HG03045 (cell line): ENCODE results near the gene RNF214.
A peak's percentile ranks its signal among the peaks of the same experiment; 100 is the strongest.
"Not testable (repeated sequence)": the region's sequence is repeated elsewhere in the genome, so short reads cannot be mapped to it uniquely, and the experiment has no call there.

Source experiments
- ATAC-seq: cut with Tn5 transposase; IDR thresholded peaks from one replicate; pipeline ENCODE4 v1.9.1; 2021; ENCODE audit warnings: mild to moderate bottlenecking, moderate library complexity; ENCODE audit not compliant: unreplicated experiment

RNF214 gene

DNA sequence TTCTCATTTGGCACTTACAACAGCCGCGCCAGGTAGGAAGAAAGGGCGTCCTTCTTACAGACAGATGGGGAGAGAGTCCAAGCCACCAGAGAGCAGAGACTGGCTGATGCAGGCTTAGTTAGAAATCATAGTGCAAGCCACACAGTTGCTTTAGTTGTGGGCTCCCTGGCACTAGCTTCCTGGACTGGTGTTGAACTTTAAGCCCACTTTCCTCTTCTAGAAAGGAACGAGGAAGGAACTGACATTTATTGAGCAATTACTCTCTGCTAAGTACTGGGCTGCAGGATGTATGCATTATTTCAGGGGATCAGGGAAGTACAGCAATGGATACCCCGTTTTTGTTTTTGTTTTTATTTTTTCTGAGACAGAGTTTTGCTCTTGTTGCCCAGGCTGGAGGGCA, 80.6 kb downstream of the RNF214 start:
- ATAC-seq = no peak

DNA sequence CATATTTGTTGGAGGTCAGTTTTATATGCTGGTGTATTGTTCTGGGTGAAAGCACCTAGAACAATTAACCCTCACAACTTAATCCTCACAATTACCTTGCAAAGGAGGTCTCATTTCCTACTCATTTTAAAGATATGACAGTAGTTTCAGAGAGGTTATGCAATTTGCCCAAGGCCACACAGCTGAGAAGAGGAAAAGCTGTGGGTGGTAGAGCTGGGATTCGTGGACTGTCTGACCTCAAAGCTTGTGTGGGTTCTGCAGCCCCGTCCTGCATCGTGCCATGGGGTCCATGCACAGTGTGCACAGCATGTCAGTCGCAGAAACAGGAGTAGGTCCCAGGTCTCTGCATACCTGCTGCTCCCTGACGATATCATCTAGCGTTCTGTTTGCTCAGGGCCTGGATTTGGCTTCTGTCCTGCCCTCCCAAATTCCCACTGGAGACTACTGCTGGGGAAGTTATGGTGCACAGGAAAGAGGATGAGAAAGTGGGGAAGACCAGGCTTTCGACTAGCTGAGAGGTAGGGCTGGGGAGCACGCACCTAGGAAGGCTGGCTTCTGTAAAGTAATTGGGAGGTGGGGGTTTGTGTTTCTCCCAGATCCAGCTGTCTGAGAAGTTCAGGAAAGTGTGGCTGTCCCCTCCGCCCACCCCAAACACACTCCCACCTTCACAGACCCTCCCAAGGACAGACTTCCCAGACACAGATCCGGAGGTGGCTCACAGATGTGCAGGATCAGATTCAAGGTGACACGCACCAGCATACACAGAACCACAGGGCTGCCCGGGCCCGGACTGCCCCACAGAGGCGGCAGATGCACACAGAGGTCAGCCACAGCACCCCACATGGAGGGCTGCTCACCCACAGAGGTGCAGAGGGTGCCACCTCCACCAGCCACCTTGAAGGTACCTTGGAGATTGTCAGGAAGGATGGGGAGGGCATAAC, 81.6 kb downstream of the RNF214 start:
- no peak for ATAC-seq

DNA sequence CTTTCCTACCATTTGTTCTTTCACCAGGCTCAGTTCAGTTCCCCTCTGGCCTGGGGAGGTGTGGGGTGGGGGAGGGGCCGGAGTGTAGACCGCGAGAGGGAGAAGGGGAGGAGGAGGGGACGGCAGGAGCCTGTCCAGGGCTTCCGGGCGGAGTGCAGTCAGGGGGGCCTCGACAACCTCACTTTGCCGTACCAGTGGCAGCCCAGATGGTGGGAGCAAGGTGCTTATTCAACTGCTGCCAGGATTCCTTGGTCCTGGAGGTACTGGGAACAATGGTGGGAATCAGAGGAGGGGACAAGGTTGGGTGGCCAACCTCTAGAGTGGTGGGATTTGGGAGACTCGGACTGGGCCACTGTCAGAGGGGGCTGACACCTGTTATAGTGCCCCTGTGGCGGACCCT, 82.4 kb downstream of the RNF214 start:
- no peak for ATAC-seq

DNA sequence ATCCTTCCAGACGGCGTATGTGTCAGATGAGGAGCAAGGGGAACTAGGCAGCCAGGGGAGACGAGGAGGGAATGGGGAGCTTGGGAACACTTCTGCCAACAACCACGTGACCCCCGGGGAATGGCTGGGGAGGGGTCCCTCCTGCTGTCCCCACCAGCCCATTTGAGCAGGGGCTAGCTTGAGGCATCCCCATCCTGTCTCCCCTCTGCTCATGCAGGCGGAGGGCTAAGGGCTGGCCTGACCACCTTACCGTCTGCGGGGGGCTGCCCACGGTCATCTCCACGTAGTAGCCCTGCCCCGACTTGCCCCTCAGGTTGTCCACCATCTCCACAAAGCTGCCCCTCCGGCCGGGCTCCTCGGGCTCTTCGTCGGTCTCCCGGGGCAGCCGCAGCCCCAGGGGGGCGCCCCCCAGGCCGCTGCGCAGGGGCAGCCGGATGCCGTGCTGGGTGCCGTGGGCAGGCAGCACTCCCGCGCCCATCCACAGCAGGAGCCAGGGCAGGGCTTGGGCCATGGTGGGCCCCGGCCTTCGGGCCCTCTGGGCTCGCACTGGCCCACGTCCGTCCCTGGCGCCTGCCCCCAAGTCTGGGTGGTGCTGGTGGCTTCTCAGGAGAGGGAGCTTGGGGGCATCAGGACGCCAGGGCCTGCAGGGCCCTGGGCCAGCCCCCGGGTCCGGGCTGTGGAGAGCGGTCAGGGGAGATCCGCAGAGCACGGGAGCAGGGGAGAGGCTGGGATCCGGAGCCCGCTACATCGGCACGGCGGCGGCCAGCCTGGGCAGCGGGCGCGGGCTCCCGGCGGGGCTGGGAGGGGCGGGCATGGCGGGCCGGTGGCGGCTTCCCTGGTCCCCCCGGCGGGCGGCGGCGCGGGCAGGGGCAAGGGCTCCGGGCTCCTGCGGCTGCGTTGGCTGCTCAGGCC, 83.1 kb downstream of the RNF214 start:
- ATAC-seq = no peak

DNA sequence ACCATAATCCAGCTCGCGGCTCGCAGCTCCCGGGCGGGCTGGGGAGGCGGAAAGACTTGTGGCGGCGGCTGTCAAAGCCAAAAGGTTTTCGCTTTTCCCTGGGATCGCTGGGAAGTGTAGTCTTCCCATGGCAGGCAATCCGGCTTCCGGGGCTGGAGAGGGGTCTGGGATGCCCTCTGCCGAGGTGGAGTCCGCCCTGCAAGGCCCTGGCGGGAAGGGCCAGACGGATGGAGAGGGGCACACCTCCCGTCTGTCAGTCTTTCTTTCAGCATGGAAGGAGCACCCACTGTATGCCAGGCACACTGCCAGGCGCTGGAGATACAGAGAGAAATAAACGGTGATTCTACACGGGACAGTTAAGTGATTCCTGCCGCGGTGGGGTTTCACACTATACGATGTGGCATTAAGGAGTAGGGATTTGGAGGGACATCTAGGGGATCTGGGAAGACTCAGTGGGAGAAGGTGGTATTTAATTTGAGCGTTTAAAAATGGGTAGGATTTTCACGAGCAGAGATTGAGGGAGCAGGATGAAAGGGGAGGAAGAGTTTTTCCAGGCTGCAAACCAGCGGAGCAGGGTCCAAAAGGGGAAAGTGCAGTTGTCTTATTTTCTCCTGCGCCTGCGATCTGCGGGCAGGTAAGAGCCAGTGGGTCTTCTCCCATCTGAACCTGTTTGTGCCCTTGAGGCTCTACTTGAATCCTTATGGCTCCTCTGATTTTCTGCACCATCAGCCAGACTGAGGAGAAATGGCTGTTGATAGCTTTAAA, 83.9 kb downstream of the RNF214 start, which contains the start of gene BACE1:
Gene BACE1 (minus strand): TSS at position 60 of the 765 bp plus-strand sequence. CDS start 461 bp downstream, outside the sequence.
- no peak for ATAC-seq

DNA sequence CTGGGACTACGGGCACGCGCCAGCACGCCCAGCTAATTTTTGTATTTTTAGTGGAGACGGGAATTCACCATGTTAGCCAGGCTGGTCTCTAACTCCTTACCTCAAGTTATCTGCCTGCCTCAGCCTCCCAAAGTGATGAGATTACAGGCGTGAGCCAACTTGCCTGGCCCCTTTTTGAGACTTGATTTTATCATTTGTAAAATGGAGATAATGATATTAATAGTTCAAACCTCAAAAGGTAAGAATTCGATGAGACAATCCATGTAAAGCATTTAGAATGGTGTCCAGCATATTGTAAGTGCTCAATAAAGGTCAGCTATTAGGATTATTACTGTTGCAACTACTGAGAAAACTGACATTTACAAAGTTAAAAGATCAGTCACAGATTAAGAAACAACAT, 86.3 kb downstream of the RNF214 start:
- ATAC-seq = no peak

DNA sequence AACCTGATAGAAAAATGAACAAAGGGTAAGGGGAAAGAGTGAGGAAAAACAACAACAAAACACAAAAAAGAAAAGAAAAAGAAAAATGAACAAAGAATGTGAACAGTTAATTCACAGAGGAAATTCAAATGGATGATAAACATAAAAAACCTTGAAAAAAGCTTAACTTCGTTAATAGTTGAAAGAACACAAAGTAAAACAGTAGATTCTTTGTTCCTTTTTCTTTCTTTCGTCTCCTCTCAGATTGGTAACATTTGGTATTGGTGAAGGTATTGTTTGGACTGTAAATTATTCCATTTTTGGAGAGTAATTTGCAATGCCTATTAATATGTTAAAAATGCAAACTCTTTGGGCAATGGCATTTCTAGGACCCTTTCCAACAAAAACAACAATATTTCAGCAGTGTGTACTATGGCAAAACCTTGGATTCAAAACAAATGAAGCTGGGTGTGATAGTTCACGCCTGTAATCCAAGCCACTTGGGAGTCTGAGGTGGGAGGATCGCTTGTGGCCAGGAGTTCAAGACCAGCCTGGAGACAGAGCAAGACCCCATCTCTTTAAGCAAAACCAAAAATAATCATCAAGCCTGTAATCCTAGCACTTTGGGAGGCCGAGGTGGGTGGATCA, 86.9 kb downstream of the RNF214 start:
- no peak for ATAC-seq

DNA sequence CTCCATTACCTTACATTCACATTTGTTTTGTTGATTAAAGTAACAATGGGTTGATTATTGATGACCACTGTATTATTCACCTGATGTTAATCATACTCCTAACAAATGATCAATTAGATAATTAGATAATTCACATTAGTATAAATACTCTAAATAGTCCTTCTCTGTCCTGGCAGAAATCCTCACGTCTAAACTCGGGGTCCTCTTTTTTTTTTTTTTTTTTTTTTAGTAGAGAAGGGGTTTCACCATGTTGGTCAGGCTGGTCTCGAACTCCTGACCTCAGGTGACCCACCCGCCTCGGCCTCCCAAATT, 94.7 kb downstream of the RNF214 start:
- not testable (repeated sequence) for ATAC-seq

DNA sequence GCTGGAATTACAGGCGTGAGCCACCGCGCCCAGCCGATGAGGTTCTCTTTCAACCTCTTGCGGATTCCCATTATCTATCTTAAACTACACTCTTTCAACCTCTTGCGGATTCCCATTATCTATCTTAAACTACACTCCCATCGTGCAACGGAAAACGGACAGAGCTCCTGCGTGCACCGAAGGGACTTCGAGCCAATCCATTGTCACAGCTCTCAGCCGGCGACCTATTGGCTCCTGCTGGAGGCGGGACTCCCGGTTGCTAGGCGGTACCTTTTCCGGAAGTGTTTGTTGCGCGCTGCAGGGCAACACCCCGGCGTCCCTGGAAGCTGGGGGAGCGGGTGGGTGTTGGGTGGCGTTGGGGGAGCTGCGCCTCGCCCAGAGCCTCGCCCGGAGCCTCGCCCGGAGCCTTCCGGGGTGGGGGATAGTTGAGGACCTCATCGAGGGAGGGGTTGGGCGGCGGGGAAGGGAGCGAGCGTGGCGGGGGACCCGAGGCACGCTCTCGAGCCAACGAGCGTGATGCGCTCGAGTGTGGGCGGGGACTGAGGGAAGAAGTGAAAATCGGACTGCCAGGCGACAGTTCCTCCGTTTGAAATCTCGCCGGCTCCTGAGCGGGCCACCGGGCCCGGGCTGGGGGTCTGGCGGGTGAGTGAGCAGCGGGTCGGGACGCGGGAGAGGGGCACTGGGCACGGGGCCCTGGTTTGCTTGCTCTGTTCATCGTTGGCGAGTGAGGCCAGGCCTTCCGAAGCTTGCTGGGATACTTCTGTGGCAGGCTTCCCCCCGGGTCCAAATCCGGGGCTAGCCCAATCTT, 95.3 kb downstream of the RNF214 start, which contains the start of gene CEP164:
Gene CEP164 (plus strand): TSS at position 288 of the 808 bp plus-strand sequence. CDS start 10,733 bp downstream, outside the sequence.
- ATAC-seq = peak; percentile 95

DNA sequence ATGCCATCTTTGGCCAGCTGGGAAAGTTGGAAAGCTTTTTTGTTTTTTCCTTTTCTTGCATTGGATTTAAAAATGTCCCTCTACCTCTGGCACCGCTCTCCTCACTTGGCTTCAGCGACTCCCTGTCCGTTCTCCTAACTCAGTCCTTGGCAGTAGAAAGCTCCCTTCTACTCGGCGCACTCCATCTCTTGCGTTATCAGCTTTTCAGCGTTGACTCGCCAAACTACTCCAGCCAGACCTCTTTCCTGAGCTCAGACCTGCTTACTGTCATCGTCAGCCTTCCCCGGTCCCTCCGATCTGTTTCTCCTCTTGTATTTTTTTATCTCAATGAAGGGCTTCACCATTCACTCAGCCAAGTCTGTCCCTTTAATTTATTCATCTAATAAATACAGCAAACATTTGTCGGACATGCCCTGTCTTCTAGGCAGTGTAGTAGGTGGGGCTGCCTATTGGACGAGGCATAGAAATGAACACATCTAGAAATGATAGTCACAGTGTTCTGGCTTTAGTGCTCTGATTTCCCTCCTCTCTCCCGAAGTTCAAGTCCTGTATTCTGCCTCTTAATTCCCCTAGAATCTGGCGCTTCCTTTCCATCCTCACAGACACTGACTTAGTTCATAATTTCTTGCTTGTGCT, 96.0 kb downstream of the RNF214 start:
- peak; percentile 6 for ATAC-seq

DNA sequence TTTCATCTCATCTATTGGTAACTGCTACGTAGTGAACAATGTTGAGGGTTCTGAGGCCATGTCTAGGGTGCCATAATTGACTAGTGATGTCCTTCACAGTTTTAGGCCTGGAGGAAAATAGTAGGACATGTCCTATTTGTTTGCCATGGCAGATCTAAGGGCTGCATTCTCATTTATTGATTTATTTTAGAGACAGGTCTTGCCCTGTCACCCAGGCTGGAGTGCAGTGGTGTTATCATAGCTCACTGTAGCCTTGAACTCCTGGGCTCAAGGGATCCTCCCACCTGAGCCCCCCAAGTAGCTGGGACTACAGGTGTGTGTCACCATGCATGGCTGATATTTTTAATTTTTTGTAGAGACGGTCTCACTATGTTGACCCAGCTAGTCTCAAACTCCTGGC, 100.4 kb downstream of the RNF214 start:
- no peak for ATAC-seq

DNA sequence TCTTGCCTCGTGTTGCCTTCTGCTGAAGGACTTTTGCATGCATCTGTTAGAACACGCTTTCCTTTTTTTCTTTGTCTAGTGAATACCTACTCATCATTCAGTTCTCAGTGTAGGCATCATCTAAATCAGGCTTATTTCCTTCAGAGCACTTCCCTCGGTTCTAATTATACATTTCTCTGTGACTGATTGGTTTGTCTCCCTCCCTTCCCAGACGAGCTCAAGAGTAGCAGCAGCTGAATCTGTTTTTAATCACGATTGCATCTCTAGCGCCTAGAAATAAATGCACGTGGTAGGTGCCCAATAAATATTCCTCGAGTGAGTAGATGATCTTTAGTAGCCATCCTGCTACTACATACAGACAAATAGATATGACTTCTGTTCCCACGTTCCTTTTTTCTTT, 101.4 kb downstream of the RNF214 start:
- ATAC-seq = no peak

DNA sequence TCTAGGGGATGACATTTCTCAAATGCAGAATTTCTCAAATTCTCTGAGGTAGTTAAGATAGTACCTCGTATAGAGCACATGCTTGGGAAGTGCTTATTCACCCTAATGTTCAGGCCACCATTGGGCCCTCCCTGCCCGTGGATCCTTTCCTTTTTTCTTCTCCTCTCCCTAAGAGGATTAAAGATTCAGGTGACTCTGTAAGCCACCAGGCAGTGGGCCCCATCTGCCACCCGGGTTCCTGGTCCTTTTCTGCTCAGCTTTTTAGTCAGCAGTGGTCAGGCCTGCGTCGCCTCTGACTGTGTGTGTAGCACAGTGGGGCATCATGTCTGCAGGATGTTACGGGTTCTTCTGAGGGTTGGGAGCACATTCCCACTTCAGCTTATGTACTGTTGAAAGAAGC, 102.4 kb downstream of the RNF214 start:
- no peak for ATAC-seq

DNA sequence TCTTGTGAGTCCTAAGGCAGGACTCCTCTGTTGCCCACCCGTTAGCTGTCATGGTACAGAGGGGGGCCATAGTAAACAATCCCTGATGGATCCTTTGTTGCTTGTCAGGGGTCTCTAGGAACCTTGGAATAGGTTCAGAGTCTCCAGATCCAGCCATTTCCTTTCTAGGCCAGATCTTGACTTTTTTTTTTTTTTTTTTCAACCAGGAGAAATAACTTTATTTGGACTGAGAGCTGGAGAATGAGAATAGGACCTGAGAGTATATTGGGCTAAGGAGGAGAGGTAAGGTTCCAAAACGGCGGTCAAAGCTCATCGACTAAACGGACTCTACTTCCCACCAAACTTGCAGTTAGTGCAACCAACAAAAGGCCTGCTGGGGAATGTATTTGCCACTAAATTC, 102.9 kb downstream of the RNF214 start:
- no peak for ATAC-seq
